ENCODE data around the gene ACRBP.
A peak's percentile ranks its signal among the peaks of the same experiment; 100 is the strongest.

ACRBP gene

DNA sequence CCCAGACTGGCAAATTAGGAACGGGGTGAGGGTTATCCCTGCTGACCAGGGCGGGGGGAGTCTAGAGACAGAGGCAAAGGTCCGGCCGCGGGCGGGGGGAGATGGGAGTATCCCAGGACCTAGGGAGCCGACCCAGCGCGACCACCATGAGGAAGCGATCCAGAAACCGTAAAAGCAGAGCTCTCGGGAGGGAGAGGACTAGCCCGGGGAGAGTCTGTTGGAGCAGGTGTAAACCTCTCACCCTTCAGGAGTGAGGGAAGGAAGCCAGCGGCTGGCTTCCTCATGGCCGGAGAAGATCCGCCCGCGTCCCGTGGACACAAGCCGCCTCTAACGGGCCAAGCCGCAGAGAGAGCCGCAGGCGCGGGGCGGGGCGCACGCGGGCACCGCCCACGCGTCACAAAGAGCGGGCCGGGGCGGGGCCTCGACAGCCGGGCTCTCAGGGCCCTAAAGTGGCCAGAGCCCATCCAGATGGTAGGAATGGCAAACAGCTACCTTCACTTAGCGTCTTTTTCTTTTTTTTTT is at the start of gene ACRBP:
TSS of gene ACRBP (minus strand) at position 350 of the 522 bp plus-strand sequence. CDS start at position 284, 66 bp downstream.
- DNase-seq (ENCODE audit: low read depth in 2 of 2) = no peak

DNA sequence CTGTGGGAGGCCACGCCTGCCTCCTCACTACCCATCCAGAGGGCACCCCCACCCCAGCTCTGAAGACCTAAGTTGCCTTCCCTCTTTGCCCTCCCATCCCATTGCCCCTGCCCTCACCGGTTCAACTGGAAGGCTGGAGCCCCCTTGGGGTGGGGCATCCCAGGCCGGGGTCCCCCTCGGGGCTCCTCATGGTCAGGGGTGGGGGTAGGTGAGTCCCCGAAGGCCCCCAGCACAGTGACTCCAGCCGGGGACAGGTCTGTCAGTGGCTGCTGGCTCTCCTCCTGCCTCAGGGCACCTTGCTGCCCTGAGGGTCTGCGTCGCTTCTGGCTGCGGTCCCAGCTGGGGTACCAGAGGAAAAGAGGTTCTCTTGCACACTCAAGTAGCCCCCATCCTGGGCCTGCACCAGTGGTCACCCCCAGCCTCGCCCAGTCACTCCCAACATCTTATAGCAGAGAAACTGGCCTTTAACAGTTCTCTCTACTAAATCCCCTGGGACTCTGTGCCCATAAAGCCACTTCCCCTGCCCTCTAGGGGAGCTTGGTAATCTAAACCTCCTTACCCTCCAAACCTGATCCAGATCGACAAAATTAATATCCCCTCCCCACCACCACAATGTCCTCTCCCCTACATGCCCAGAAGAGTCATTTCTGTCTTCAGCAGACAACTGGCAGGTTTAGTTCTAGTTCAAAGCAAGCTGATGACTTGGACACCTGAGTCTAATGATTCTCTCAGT is 48.2 kb upstream of the ACRBP start:
- DNase-seq (ENCODE audit: low read depth in 2 of 2) = no peak

DNA sequence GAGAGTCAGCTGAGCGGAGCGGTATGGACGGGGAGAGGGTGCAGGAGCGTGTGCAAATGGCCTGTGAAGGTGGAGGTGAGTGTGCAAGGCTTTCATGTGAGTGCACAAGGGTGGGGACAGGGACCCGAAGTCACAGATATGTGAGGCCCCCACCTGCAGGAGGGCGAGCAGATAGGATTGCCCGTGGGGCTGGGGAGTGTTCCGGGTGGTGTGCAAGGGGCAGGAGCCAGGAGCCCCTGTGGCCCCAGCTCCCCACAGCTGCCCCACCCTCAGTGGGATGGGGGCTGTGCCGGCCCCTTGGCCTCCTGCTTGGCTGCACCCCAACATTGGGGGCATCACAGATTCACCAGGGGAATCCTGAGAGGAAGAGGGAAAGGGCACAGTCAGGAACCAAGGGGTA is 47.5 kb upstream of the ACRBP start:
- DNase-seq (ENCODE audit: low read depth in 2 of 2) = no peak

DNA sequence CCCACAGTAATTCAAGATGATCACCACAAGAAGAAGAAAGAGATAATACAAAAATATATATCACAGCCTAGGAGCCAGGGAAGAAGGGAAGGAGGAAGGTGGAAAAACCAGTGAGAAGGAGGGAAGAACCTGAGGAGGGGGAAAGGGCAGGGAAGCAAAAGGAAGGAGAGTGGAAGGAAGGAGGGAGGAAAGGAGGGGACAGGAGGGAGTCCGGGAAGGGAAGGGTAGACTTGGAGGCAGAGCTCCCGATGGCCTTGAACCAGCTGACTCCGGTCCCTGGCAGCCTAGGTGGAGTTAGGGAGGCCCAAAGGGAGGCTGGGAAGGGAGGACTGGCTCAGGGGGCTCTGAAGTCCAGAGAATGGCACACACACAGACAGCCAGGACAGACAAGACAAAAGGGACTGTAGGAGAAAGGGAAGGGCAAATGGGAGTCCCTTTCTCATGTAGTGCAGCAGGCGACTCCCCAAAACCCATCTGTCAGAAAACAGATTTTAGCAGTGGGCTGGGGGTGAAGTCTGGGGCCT is 46.7 kb upstream of the ACRBP start:
- DNase-seq (ENCODE audit: low read depth in 2 of 2) = no peak

DNA sequence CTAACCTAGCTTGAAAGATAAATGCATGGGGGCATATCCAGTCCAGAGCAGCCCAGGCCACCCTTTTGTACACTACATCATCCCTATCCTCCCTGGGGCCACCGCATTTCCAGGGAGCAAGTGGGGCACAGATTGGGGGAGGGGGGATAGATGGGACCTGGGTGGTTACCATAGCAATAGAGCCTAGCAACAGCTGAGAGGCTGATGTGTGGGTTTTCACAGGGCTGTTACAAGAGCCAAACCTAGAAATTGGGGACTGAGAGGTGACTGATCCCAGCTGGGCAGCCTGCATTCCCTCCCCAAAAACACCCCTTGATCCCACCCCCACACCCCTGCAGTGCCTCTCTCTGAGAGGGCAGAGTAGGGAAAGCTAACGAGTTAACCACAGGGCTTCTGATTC is 45.7 kb upstream of the ACRBP start:
- DNase-seq (ENCODE audit: low read depth in 2 of 2) = no peak

DNA sequence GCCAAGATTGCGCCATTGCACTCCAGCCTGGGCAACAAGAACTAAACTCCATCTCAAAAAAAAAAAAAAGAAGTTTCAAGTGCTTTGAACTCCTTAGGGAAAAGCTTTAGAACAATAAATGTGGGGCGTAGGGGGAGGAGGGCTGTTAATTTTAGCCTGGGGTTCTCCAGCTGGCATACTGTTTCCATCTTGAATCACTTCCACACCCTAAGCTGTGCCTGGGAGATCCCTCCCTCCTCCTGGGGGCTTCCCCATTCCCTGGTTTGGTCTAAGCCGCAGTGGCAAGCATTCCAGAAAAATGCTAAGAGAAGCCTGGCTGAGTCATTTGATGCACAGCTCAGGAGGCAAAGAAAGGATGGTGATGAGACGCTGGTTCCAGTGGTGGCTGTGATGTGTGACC is 44.2 kb upstream of the ACRBP start:
- DNase-seq (ENCODE audit: low read depth in 2 of 2) = no peak

DNA sequence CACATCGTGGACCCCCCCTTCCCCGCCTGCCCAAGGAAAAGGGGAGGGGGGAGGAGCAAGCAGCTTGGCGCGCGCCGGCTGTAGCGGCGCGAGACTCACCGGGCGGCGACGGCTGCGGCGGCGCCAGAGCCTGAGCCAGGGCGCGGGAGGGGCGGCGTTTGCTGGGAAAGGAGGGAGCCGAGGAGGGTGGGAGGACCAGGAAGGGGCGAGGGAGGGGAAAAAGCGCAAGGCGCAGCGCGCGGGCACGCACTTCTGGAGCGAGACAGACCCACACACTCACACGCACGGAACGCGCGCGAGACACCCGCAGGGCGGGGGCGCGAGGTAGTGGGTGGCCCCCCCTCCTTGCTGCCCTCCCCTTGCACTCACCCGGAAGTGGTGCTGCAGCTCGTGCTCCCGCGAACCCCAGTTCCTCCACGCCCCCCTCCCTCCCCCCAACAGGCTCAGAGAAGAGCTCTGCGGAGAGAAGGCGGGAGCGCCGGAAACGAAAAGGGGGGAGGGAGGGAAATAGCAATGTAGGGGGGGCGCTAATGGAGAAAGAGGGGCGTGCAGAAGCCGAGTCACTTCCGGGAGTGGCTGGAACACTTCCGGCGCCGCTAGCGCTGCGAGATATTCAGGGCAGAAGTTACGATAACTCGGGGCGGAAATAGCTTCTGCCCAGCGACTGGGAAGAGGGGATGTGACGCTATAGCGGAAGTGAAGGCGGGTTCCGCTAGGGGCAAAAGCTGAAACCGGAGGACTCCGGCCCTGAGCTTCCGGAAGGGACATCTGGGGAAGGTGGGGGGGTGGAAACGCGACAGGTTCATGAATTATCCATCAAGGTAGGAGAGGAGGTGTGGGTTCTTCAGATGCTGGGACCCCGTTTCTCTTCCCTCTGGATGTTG is 42.0 kb upstream of the ACRBP start, which contains the start of gene ZNF384:
TSS of gene ZNF384 (minus strand) at position 377 of the 884 bp plus-strand sequence. CDS start 9,855 bp downstream, outside the sequence.
- DNase-seq (ENCODE audit: low read depth in 2 of 2) = peak; percentile 89 to 92

DNA sequence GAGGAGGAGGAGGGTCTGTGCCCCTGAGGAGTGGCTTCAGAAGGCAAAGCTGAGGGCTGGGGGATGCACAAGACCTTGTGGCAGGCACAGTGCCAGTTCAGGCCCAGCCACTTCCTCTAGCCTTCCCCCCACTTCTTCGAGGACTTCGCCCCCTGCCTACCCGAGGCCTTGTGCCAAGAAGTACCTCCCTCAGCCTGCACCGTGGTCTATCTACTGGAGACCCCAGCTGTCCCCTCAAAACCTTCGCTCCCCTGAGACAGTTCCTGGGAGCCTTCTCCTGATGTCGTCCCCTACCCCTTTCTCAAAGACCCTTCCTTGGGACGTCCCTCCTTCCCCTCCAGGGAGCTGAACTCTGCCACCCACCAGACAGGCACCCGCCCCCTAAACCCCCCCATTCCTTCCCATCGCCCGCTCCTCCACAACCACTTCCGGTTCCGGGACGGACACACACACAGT is 41.3 kb upstream of the ACRBP start:
- no peak for DNase-seq (ENCODE audit: low read depth in 2 of 2)

DNA sequence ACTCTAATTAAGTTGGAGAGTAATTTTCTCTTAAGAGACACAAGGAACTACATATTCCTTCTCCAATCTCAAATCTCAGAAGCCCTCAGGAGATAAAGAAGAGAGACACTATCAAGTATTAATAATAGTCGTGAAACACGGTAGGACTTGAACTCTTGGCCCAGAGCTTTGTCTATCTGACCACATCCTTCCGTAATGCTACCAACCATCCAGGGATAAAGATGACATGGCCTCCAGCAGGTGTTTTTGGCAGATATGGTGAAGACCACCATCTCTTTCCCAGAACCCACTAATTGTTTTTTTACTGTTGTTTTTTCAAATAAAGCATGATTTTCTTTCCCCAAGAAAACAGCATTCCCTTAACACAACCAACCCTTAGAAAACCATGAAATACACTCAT is 38.6 kb upstream of the ACRBP start:
- no peak for DNase-seq (ENCODE audit: low read depth in 2 of 2)

DNA sequence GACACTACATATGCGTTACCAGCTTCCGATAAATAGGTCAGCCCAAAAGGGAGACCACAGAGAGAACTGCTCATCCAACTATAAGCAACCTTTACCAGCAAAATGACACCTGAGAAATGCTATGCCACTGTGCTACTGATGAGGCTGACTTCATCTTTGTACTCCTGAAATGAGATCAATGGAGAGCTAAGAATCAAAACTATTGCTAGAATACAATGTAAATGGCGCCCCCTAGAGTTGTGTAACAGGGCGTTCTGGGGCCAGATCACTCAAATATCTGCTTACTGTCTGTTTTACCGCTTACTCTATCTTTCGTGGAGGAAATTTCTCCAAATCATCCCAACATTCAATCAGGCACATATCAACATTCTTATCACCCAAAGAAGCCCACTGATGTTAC is 37.4 kb upstream of the ACRBP start:
- no peak for DNase-seq (ENCODE audit: low read depth in 2 of 2)

DNA sequence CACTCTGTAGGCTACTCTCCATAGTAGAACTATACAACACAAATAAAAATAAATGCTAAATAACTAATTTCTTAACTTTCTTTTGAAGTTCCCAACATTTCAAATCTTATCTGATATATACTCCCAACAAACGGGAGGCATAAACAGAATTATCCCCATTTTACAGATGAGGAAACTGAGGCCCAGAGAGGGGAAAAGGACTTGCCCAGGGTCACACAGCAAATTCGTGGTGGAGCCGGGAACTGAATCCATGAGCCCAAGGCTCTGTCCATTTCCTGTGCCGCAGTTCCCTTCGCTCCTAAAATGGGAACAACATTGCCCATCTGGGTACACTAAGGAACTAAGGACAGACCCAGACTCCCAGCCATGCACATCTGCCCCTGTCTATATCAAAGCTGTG is 29.7 kb upstream of the ACRBP start:
- DNase-seq (ENCODE audit: low read depth in 2 of 2) = no peak

DNA sequence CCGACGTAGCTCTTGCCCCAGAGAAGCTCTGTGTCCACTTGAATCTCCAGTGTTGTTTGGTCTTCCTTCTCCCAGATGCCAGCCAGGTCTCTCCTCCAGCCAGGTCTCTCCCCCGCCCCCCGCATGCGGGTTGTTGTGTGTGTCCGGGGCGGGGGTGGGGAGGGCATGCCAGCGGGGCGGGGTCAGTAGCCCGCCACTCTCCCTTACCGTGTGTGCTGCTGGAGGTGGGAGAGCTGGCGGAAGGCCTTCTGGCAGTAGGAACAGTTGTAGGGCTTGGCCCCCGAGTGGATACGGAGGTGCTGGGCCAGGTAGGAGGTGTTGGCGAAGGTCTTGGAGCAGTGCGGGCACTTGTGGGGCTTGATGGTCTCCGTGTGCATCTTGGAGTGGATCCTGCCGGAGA is 24.9 kb upstream of the ACRBP start:
- no peak for DNase-seq (ENCODE audit: low read depth in 2 of 2)

DNA sequence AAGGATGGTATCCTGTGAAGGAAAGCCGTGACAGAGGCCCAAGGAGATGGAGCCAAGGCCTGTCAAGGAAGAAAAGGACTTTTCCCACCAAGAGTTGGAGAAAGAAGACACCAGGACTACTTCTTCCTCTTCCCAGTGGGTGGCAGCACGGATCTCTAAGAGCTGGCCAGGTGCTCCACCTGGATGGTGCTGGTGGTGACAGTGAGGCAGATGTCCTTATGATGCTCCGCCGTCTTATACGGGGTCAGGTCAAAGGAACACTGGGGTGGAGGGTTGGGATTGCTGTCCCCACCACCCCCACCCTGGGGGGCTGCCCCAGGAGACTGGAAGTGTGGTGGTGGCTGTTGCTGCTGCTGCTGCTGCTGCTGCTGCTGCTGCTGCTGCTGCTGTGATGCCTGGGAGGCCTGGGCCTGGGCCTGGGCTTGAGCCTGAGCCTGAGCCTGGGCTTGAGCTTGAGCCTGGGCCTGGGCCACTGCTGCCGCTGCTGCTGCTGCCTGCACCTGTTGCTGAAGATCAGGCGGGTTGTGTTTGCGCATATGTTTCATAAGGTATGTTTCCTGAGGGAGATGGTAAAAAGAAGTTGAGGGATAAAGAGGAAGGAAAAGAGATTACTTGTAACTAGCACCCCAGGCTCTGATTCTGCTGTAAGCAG is 20.5 kb upstream of the ACRBP start:
- DNase-seq (ENCODE audit: low read depth in 2 of 2) = no peak

DNA sequence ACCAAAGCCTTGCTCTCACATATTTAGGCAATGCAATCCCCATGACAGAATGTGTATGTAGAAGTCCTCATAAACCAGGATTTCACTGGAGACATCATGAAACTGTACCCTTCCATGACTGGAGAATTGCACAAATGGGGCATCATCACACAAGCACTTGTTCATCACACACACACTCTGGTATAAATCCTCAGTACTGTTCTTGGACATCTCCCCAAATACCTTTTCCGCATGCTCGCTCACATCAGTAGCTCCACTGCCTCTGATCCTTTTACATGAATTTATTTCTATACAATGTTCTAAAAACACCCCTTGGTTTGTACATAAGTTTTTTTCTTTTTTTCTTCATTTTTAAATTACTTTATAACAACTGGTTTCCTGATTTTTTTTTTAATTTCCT is 19.0 kb upstream of the ACRBP start:
- DNase-seq (ENCODE audit: low read depth in 2 of 2) = no peak

DNA sequence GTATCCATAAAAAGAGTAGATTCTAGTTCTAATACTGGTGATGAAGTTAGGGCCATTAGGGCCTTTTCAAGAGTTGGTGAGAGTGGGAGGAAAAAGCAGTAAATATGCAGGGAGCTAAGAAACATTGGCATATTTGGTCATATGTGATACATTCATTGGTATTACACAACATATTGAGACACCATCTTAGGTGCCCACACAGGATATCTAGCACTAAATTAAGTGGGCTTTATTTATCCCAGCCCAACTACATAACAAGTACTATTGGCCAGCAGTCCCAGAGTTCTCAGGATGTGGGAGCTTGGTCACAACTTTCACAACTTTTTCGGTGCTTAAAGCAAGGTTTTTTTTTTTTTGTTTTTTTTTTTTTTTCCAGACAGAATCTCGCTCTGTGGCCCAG is 17.7 kb upstream of the ACRBP start:
- no peak for DNase-seq (ENCODE audit: low read depth in 2 of 2)

DNA sequence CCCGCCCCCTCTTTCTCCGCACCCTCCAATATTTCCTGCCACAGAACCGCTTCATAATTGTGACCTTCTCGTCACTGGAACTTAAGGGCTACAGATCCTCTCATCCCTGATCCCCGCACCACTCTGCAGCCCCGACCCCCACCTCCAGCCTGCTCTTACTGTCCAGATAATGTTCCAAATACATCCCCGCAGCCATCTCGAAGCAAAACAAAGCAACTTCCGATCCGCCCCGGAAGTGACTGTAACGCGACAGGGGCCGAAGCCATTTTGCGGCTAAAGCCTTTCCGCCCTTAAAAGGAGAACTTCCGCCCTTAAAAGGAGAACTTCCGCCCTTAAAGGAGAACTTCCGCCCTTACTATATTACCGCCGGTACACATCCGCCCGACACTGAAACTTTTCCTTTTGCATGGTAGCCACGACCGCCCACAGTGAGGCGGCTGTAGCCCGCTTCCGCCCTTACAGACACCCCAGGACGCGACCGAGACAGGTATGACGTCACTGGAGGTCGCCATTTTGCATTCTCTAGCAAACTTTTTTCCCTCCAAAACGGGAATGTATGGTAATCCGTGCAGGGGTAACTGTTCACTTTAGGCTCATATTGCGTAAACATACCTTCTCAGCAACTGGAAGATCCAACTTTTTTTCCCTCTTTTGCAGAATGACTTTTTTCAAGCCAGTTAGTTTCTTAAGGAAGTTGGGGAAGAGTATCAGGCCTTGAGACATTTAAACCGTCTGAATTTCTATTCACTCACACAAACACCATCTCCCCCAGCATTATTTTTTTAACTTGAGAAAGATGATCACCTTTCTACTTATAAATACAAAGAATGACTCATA is 15.9 kb upstream of the ACRBP start, which contains the start of gene ING4:
TSS of gene ING4 (minus strand) at position 214 of the 837 bp plus-strand sequence. CDS start at position 196, 18 bp downstream.
- DNase-seq (ENCODE audit: low read depth in 2 of 2) = peak; percentile 90 to 91

DNA sequence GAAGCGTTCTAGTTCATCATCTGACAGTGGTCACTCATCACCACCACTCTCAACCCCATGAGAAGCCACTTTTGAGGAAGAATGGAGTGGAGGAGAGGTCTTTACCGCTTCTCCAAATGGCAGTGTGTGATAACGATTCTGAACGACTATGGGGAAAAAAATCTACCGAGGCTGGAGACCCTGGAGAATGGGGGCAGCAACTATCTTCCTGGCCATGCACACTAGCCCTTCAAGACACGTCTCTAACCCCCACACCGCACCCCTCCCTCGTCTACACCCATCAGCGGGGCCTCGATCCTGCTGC is 15.3 kb upstream of the ACRBP start:
- DNase-seq (ENCODE audit: low read depth in 2 of 2) = no peak

DNA sequence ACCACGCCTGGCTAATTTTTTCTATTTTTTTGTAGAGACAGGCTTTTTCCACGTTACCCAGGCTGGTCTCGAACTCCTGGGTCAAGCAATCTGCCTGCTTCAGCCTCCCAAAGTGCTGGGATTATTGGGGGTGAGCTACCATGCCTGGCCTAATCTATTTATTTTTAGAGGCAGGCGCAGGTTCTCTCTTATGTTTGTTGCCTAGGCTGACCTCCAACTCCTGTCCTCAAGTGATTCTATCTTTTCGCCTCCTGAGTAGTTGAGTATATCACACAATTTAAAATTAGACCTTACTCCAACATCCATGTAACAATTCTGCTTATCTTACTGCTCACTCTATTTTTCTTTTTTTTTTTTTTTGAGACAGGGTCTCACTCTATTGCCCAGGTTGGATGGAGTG is 6.8 kb upstream of the ACRBP start:
- no peak for DNase-seq (ENCODE audit: low read depth in 2 of 2)

DNA sequence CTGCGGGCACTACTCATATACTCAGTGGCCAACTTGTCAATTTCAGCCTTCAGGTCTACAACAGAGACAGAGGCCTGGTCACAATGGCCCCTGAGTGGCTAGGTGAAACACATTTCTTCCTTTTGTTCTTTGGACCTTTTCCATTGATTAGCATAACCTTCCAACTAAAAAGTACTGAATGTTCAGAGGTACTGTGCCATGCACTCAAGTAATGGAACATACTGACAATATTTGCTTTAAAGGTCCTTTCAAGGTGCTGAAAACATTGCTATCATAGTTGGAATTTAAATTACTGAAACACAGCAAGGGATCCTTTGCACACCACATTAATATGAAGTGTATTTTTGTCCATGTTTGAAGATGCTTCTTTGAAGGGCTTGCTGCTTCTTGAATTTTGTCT is 6.1 kb upstream of the ACRBP start:
- no peak for DNase-seq (ENCODE audit: low read depth in 2 of 2)

DNA sequence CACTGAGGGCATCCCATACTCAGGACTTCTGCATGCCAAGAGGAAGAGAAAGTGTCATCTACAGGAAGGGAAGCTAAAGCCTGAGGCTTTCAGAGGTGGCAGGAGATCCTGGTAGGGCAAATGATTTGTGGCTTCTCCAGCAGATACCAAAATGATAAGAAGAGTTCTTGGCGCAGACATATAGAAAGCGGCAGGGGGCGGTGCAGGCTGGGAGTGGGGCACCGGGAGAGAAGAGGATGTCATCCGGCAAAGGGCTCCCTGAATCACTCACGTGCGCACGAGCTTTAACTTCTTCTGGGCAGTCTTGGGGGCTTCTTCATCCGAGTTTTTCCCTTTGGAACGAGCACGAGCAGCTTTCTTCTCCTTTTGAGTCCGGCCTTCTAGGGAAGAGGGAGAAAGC is 5.2 kb upstream of the ACRBP start:
- no peak for DNase-seq (ENCODE audit: low read depth in 2 of 2)

DNA sequence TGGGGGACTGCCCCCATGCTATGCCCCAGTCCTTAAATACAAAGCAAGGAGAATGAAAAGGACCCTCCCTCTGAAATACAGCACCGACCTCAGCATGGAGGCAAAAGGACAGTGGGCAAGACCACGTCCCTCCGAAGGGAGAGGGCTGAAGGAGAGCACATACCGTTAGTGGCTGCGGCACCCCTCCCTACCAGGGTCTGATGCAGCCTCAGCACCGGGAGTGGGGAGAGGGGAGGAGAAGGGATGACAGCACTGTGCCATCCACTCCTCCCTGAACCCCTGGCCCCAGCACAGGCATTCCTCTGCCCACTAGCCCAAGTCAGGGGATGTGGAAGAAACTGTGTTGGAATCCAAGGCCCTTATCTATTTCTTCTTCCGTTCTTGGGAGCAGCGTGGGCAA is 3.6 kb upstream of the ACRBP start:
- DNase-seq (ENCODE audit: low read depth in 2 of 2) = no peak
